HCT116 (cell line): ENCODE measurements around the gene PSAP. TPM values are rescaled to one million over a fixed set of nuclear protein-coding genes. Genes with fewer than 3 reads are reported as not detected.

Experiments
- ATAC-seq: fragments of 200-7000 bp; cut with Tn5 transposase; 2 replicates; pipeline ENCODE4 v1.9.1; 2020; ENCODE audit warnings: mild to moderate bottlenecking, moderate library complexity
- BruUV-seq: library from RNA; stranded (reverse); fragments of 400-500 nt; replicated peaks from 2 replicates; lab custom pipeline; 2021; lab: Mats Ljungman, UMichigan
- CTCF ChIA-PET: fragments of 300-600 bp; sonication (Branson Sonifier 250); formaldehyde crosslinking; loops from one replicate; lab custom pipeline; 2021; ENCODE audit warnings: antibody characterized with exemption; lab: Charles Lee
- POLR2A ChIA-PET: fragments of 300-600, 350-600 bp; sonication (Branson Sonifier 250); formaldehyde crosslinking; loops from one replicate; lab custom pipeline; 2021; ENCODE audit warnings: antibody characterized with exemption; lab: Charles Lee
- RAD21 ChIA-PET, 2 experiments: fragments of 300-600 bp; sonication (Branson Sonifier 250); formaldehyde crosslinking; loops; one replicate each; lab custom pipeline; 2023; ENCODE audit warnings: low total read pairs in 2 of 2; ENCODE audit not compliant: uncharacterized antibody in 2 of 2, unreplicated experiment in 2 of 2, low non-redundant PET in 1 of 2; lab: Charles Lee
- DNase-seq: peaks from one replicate; pipeline ENCODE4 v3.0.0-alpha.2; 2010; ENCODE audit warnings: low read depth, low spot score
- H2AFZ ChIP-seq: fragments of 200-600 bp; shearing (Covaris generic), sonication (generic); 2 replicates; pipeline ENCODE4 v1.6.1; 2017; ENCODE audit warnings: low read depth, mixed run types, mixed read lengths, antibody characterized with exemption, low read length; ENCODE audit not compliant: poor library complexity, severe bottlenecking
- H3K27ac ChIP-seq: 2 replicates; pipeline ENCODE4 v1.5.1; 2012; ENCODE audit warnings: low read depth, low read length
- H3K27me3 ChIP-seq: fragments of 200-600 bp; sonication (generic); 2 replicates; pipeline ENCODE4 v1.6.1; 2016; ENCODE audit warnings: mixed run types, low read length, mixed read lengths; ENCODE audit not compliant: insufficient read depth
- H3K36me3 ChIP-seq, 2 experiments: fragments of 200-500 bp in 1 of 2; fragments of 200-600 bp in 1 of 2; sonication (Bioruptor generic) in 1 of 2; sonication (generic) in 1 of 2; 2 replicates each; pipeline versions ENCODE4 v1.5.1 to v1.6.1; 2014 to 2016; ENCODE audit warnings: low read length in 2 of 2, inconsistent platforms in 1 of 2, mixed read lengths in 1 of 2, mixed run types in 1 of 2; ENCODE audit not compliant: insufficient read depth in 2 of 2, control insufficient read depth in 1 of 2
- H3K4me1 ChIP-seq, 2 experiments: fragments of 200-600 bp in 1 of 2; sonication (generic) in 1 of 2; 2 replicates each; pipeline versions ENCODE4 v1.5.1 to v1.6.1; 2012 to 2017; ENCODE audit warnings: low read length in 2 of 2, inconsistent platforms in 1 of 2, mild to moderate bottlenecking in 1 of 2, mixed read lengths in 1 of 2, mixed run types in 1 of 2, moderate library complexity in 1 of 2; ENCODE audit not compliant: insufficient read depth in 2 of 2, control insufficient read depth in 1 of 2
- H3K4me2 ChIP-seq: fragments of 200-600 bp; sonication (generic); 2 replicates; pipeline ENCODE4 v1.6.1; 2017; ENCODE audit warnings: mixed run types, low read length, mixed read lengths
- H3K4me3 ChIP-seq, 2 experiments: fragments of 200-600 bp in 1 of 2; sonication (generic) in 1 of 2; replicated peaks in 1 of 2; 2 replicates each; pipeline ENCODE4 v1.5.1; 2011 to 2016; ENCODE audit warnings: low read length in 2 of 2, control low read depth in 1 of 2, low read depth in 1 of 2, mild to moderate bottlenecking in 1 of 2, mixed read lengths in 1 of 2, mixed run types in 1 of 2
- H3K79me2 ChIP-seq: fragments of 200-600 bp; sonication (generic); 2 replicates; pipeline ENCODE4 v1.6.1; 2017; ENCODE audit warnings: mild to moderate bottlenecking, mixed run types, low read length, moderate library complexity, mixed read lengths; ENCODE audit not compliant: insufficient read depth
- H3K9ac ChIP-seq: fragments of 200-600 bp; sonication (generic); 2 replicates; pipeline ENCODE4 v1.6.1; 2016; ENCODE audit warnings: low read length, mixed read lengths
- H3K9me2 ChIP-seq: fragments of 200-600 bp; sonication (generic), shearing (Covaris generic); 2 replicates; pipeline ENCODE4 v1.6.1; 2017; ENCODE audit warnings: mixed run types, mild to moderate bottlenecking, moderate library complexity; ENCODE audit not compliant: insufficient read depth
- H3K9me3 ChIP-seq, 2 experiments: fragments of 200-500 bp in 1 of 2; fragments of 200-600 bp in 1 of 2; sonication (Bioruptor generic) in 1 of 2; sonication (generic) in 1 of 2; 2 replicates each; pipeline ENCODE4 v1.6.1; 2014 to 2017; ENCODE audit warnings: low read length in 2 of 2, mixed read lengths in 2 of 2, inconsistent platforms in 1 of 2, low read depth in 1 of 2, mild to moderate bottlenecking in 1 of 2, mixed run types in 1 of 2, moderate library complexity in 1 of 2; ENCODE audit not compliant: control insufficient read depth in 1 of 2, insufficient read depth in 1 of 2
- H4K20me1 ChIP-seq: fragments of 200-600 bp; sonication (generic), shearing (Covaris generic); 2 replicates; pipeline ENCODE4 v1.6.1; 2017; ENCODE audit warnings: mixed run types, mild to moderate bottlenecking, moderate library complexity; ENCODE audit not compliant: insufficient read depth
- EZH2 ChIP-seq: fragments of 200-600 bp; sonication (generic); IDR thresholded peaks from 2 replicates; pipeline ENCODE4 v1.6.1; 2017; ENCODE audit warnings: antibody characterized with exemption, mixed run types
- POLR2A ChIP-seq: IDR thresholded peaks from 2 replicates; pipeline ENCODE4 v1.7.0; 2011; ENCODE audit warnings: borderline replicate concordance; ENCODE audit not compliant: insufficient read depth, insufficient read length; ENCODE audit errors: extremely low read depth
- RAD21 ChIP-seq: IDR thresholded peaks from 2 replicates; pipeline ENCODE4 v1.6.1; 2012; ENCODE audit warnings: low read depth, mild to moderate bottlenecking
- REST ChIP-seq: IDR thresholded peaks from 2 replicates; pipeline ENCODE4 v1.6.1; 2012; ENCODE audit warnings: low read depth
- SIN3A ChIP-seq: IDR thresholded peaks from 2 replicates; pipeline ENCODE4 v1.6.1; 2012; ENCODE audit warnings: low read depth
- SRF ChIP-seq: IDR thresholded peaks from 2 replicates; pipeline ENCODE4 v1.6.1; 2012; ENCODE audit warnings: low read depth
- intact Hi-C: fragments of 100-400 bp; cut with micrococcal nuclease; formaldehyde crosslinking; loops from 2 replicates; pipeline ENCODE4 v1.10.0; 2022
- total RNA-seq: library from RNA; stranded (reverse); gene quantifications from one replicate; pipeline ENCODE4 v1.2.1, GENCODE V29; 2021; ENCODE audit not compliant: unreplicated experiment
- TF ChIP-seq, protein P1 (sequence below): IDR thresholded peaks from 2 replicates; pipeline ENCODE4 v1.6.1; 2012
- TF ChIP-seq, protein P2 (sequence below), 3 experiments: fragments of 200-600 bp in 1 of 3; sonication (generic) in 1 of 3; IDR thresholded peaks in 2 of 3; conservative IDR thresholded peaks in 1 of 3; 2 replicates each; pipeline ENCODE4 v1.5.1; 2012 to 2017; ENCODE audit warnings: low read depth in 2 of 3, low read length in 2 of 3, antibody characterized with exemption in 1 of 3, borderline replicate concordance in 1 of 3, control low read depth in 1 of 3, mild to moderate bottlenecking in 1 of 3, mixed read lengths in 1 of 3, mixed run types in 1 of 3, moderate library complexity in 1 of 3; ENCODE audit not compliant: insufficient read depth in 1 of 3
- TF ChIP-seq, protein P3 (sequence below): IDR thresholded peaks from 2 replicates; pipeline ENCODE4 v1.6.1; 2011; ENCODE audit warnings: mild to moderate bottlenecking, low read length, moderate library complexity; ENCODE audit not compliant: insufficient replicate concordance; ENCODE audit errors: extremely low read depth

Gene PSAP
- total RNA-seq, 1 experiment from 2014 or later, result 444 TPM

DNA sequence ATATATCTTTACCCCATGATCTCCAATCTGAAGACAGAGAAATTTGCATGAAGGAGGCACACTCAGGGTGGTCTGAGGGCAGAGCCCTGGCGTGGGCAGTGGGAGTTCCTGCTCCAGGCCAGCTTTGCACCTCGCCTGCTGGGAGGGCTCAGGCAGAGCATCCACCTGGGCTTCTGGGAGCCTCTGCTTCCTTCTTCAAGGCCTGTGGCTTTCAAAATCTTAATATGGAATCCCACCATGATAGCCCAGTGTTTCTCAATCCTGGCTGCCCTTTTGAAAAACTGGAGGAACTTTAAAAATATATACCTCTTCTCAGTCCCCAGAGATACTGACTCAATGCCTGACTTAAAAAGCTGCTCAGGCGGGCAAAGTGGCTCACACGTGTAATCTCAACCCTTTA is 36.7 kb upstream of the PSAP start:
- BruUV-seq, result no TSS peak
- TF ChIP-seq REST, result no peak
- TF ChIP-seq RAD21, result no peak
- Histone ChIP-seq H3K9ac (no peak overlapping the region; the same call in 1 of the 2 replicates), H2AFZ (no peak overlapping the region), H3K4me3 (peak overlapping the region in 1 of 2 experiments; percentile 75; a peak in 1 of 4 replicates), H3K4me2 (peak overlapping the region; percentile 100), H3K4me1 (peaks cover 13 to 26% of the 10 kb centered on the region in 2 experiments), H3K79me2 (no peaks in the 10 kb centered on the region), H3K9me3 (no peaks in the 10 kb centered on the region), H3K27ac (no peak overlapping the region), H3K27me3 (no peaks in the 10 kb centered on the region), H3K36me3 (no peaks in the 10 kb centered on the region), H4K20me1 (no peaks in the 10 kb centered on the region), H3K9me2 (no peaks in the 10 kb centered on the region)
- ChIA-PET POLR2A (interaction anchor here (1.2 kb wide), 1 partner anchor 37 kb away, joined by 4 read pairs; the partner anchor contains the start of gene PSAP), CTCF (no interaction called here), RAD21 (no interaction called here)
- no peak for ATAC-seq
- intact Hi-C loops, result no loop called here
- DNase-seq, result no peak

DNA sequence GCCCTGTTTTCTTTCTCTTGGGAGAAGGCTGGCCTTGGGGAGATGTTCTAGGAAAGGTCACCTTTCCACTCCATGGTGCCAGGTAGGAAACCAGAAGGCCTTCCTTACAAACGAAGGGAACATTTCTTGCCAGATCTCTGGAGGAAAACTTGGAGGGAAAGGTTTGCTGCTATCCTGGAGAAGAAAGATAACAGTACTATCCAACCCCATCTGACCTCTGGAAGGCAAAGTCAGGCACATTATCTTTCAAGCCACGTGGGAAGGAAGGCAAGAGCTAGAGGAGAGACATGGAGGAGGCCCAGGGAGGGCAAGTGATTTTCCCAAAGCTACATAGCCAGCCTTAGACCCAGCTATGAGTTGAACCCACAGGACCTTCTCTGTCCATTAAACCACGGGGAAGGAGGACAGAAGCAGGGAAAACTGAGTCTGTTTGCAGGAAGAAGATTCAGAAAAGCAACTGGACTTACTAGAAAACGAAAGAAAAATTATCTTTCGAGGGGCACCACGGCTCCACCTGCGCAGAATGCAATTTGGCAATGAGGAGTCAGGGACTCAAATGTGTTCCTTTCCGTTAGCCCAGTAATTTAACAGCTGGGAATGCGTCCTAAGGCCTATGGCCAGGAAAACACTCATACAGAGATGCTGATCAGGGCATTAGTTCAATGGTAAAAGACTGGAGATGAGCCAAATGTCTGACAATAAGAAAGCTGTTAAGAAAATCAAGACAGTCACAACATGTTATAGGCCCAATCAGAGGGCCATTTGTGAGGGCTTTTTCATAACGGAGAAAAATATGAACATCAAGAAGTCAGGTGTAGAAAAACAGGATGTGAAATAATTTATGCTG is 32.0 kb upstream of the PSAP start:
- intact Hi-C loops, result no loop called here
- POLR2A ChIA-PET, result no interaction called here
- no peak for ATAC-seq
- TF ChIP-seq, protein P1, sequence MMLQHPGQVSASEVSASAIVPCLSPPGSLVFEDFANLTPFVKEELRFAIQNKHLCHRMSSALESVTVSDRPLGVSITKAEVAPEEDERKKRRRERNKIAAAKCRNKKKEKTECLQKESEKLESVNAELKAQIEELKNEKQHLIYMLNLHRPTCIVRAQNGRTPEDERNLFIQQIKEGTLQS, result no peak
- TF ChIP-seq SRF (no peak), RAD21 (no peak), SIN3A (no peak), EZH2 (no peak), POLR2A (no peak)
- TF ChIP-seq, protein P2, sequence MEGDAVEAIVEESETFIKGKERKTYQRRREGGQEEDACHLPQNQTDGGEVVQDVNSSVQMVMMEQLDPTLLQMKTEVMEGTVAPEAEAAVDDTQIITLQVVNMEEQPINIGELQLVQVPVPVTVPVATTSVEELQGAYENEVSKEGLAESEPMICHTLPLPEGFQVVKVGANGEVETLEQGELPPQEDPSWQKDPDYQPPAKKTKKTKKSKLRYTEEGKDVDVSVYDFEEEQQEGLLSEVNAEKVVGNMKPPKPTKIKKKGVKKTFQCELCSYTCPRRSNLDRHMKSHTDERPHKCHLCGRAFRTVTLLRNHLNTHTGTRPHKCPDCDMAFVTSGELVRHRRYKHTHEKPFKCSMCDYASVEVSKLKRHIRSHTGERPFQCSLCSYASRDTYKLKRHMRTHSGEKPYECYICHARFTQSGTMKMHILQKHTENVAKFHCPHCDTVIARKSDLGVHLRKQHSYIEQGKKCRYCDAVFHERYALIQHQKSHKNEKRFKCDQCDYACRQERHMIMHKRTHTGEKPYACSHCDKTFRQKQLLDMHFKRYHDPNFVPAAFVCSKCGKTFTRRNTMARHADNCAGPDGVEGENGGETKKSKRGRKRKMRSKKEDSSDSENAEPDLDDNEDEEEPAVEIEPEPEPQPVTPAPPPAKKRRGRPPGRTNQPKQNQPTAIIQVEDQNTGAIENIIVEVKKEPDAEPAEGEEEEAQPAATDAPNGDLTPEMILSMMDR (IDR thresholded peaks at IDR 0.05 in 2 of 3, conservative IDR thresholded peaks at IDR 0.05 in 1 of 3; ENCODE audit: borderline replicate concordance in 1 of 3, insufficient read depth in 1 of 3, low read depth in 2 of 3, low read length in 2 of 3), result no peak
- TF ChIP-seq, protein P3, sequence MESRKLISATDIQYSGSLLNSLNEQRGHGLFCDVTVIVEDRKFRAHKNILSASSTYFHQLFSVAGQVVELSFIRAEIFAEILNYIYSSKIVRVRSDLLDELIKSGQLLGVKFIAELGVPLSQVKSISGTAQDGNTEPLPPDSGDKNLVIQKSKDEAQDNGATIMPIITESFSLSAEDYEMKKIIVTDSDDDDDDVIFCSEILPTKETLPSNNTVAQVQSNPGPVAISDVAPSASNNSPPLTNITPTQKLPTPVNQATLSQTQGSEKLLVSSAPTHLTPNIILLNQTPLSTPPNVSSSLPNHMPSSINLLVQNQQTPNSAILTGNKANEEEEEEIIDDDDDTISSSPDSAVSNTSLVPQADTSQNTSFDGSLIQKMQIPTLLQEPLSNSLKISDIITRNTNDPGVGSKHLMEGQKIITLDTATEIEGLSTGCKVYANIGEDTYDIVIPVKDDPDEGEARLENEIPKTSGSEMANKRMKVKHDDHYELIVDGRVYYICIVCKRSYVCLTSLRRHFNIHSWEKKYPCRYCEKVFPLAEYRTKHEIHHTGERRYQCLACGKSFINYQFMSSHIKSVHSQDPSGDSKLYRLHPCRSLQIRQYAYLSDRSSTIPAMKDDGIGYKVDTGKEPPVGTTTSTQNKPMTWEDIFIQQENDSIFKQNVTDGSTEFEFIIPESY, result no peak

More for the DNA sequence above, 32.0 kb upstream of the PSAP start:
- Histone ChIP-seq H3K9ac (no peak overlapping the region), H3K36me3 (no peaks in the 10 kb centered on the region), H3K27ac (no peak overlapping the region), H3K9me3 (no peaks in the 10 kb centered on the region), H3K4me3 (no peak overlapping the region), H4K20me1 (no peaks in the 10 kb centered on the region), H3K4me1 (peaks cover 4% of the 10 kb centered on the region in 2 experiments; a peak in 3 of 4 replicates), H3K9me2 (no peaks in the 10 kb centered on the region), H3K79me2 (no peaks in the 10 kb centered on the region), H2AFZ (no peak overlapping the region), H3K27me3 (no peaks in the 10 kb centered on the region), H3K4me2 (no peak overlapping the region)
- BruUV-seq, result no TSS peak
- ChIA-PET RAD21 (no interaction called here), CTCF (interaction anchor here (1.5 to 1.9 kb wide), 2 partner anchors 9 to 13 kb away, joined by 4 to 9 read pairs; no protein-coding TSS in a partner anchor)
- no peak for DNase-seq
